CD4-positive, alpha-beta T cell (primary cell): ENCODE measurements around the gene ADGRG1. TPM values are rescaled to one million over a fixed set of nuclear protein-coding genes. Genes with fewer than 3 reads are reported as not detected.

Experiments used
- ATAC-seq: fragments of 200-7000 bp; cut with Tn5 transposase; one replicate; pipeline ENCODE4 v1.10.0; 2022; ENCODE audit warnings: mild to moderate bottlenecking; ENCODE audit not compliant: poor library complexity
- CTCF ChIA-PET: fragments of 350-600 bp; sonication (Branson Sonifier 250); formaldehyde crosslinking; loops from one replicate; lab custom pipeline; 2021; ENCODE audit warnings: antibody characterized with exemption, inconsistent platforms; lab: Charles Lee
- POLR2A ChIA-PET: fragments of 350-600 bp; sonication (Branson Sonifier 250); formaldehyde crosslinking; loops from one replicate; lab custom pipeline; 2021; ENCODE audit warnings: antibody characterized with exemption, inconsistent platforms; lab: Charles Lee
- DNase-seq, 14 experiments: peaks; one replicate each; pipeline ENCODE4 v3.0.0-alpha.2; 2013 to 2020; ENCODE audit warnings: mixed read lengths in 2 of 14
- H3K27ac ChIP-seq, 2 donors: one replicate each; pipeline versions ENCODE4 v1.5.1 to v1.7.0; 2013; ENCODE audit warnings: low read length in 2 of 2, low read depth in 1 of 2, mild to moderate bottlenecking in 1 of 2
- H3K27me3 ChIP-seq, 2 experiments: 1 replicate in 1 of 2; 2 replicates in 1 of 2; pipeline versions ENCODE4 v1.6.1 to v1.7.0; 2013; ENCODE audit warnings: low read length in 2 of 2, control low read depth in 1 of 2, mild to moderate bottlenecking in 1 of 2, moderate library complexity in 1 of 2; ENCODE audit not compliant: insufficient read depth in 2 of 2, control insufficient read depth in 1 of 2
- H3K36me3 ChIP-seq: one replicate; pipeline ENCODE4 v1.6.1; 2013; ENCODE audit warnings: low read length, control low read depth; ENCODE audit not compliant: insufficient read depth
- H3K4me1 ChIP-seq: one replicate; pipeline ENCODE4 v1.6.1; 2013; ENCODE audit warnings: low read length, control low read depth; ENCODE audit not compliant: insufficient read depth
- H3K4me3 ChIP-seq: one replicate; pipeline ENCODE4 v1.5.1; 2013; ENCODE audit warnings: mild to moderate bottlenecking, low read length, moderate library complexity
- H3K9me3 ChIP-seq, 2 experiments: 1 replicate in 1 of 2; 2 replicates in 1 of 2; pipeline versions ENCODE4 v1.6.1 to v1.7.0; 2013; ENCODE audit warnings: low read length in 2 of 2, mild to moderate bottlenecking in 2 of 2, control low read depth in 1 of 2, moderate library complexity in 1 of 2; ENCODE audit not compliant: control insufficient read depth in 1 of 2, insufficient read depth in 1 of 2
- H3K27ac Mint-ChIP-seq: one replicate; pipeline ENCODE4 v1.8.0; 2020; ENCODE audit warnings: mixed read lengths
- H3K27me3 Mint-ChIP-seq: one replicate; pipeline ENCODE4 v1.8.0; 2021; ENCODE audit warnings: mixed read lengths
- H3K36me3 Mint-ChIP-seq: one replicate; pipeline ENCODE4 v1.8.0; 2021; ENCODE audit warnings: low read depth, mixed read lengths
- H3K4me1 Mint-ChIP-seq: one replicate; pipeline ENCODE4 v1.8.0; 2021; ENCODE audit warnings: low read depth, mixed read lengths
- H3K4me3 Mint-ChIP-seq: one replicate; pipeline ENCODE4 v1.8.0; 2020; ENCODE audit warnings: mild to moderate bottlenecking, mixed read lengths
- H3K9me3 Mint-ChIP-seq: one replicate; pipeline ENCODE4 v1.8.0; 2020; ENCODE audit warnings: mixed read lengths
- CTCF ChIP-seq: fragments of 200-600 bp; IDR thresholded peaks from one replicate; pipeline ENCODE4 v1.8.0; 2022; ENCODE audit warnings: antibody characterized with exemption, mild to moderate bottlenecking
- intact Hi-C, 2 experiments: fragments of 100-400 bp; cut with DNase I in 1 of 2; cut with micrococcal nuclease in 1 of 2; formaldehyde crosslinking; loops; one replicate each; pipeline versions ENCODE4 v1.15.1 to v1.9.0; 2023 to 2025; cut with DNase I, micrococcal nuclease
- total RNA-seq, 174 experiments: library from RNA in 2 of 174; stranded (reverse) in 2 of 174; gene quantifications; one replicate each; pipeline ENCODE4 v1.2.3 and lab custom pipeline; 2021 to 2026

ADGRG1 gene
- total RNA-seq, 2 experiments from 2014 or later: 1.8 to 2.3 TPM

- H3K36me3 ChIP-seq: no peaks in the 10 kb centered on the region
- no peaks in the 10 kb centered on the region for H3K27me3 Mint-ChIP-seq
- H3K4me3 ChIP-seq: no peak overlapping the region
- POLR2A ChIA-PET: interaction anchor here (0.7 kb wide), 1 partner anchor 72 kb away, joined by 3 read pairs; no protein-coding TSS in a partner anchor
- TF ChIP-seq CTCF: peak; percentile 100
- peaks cover 27% of the 10 kb centered on the region for H3K4me1 Mint-ChIP-seq
- no peak overlapping the region for H3K27ac Mint-ChIP-seq
- H3K4me1 ChIP-seq: peaks cover 50% of the 10 kb centered on the region
- no peaks in the 10 kb centered on the region for H3K27me3 ChIP-seq
- DNase-seq (peak; percentile 68 to 89 (median 82)), ATAC-seq (peak; percentile 92)
- intact Hi-C loops: loop anchor here (1.0 to 10.0 kb wide), 5 partner anchors 46 to 356 kb away; partner anchors contain the start of genes USB1 (in 1 of the 2) and ZNF319 (in 1 of the 2)
- no peaks in the 10 kb centered on the region for H3K36me3 Mint-ChIP-seq
- no peaks in the 10 kb centered on the region for H3K9me3 ChIP-seq
- CTCF ChIA-PET: interaction anchor here (0.8 to 1.7 kb wide), 4 partner anchors 54 to 72 kb away, joined by 3 to 13 read pairs (median 4); no protein-coding TSS in a partner anchor
- H3K27ac ChIP-seq: no peak overlapping the region
- no peaks in the 10 kb centered on the region for H3K9me3 Mint-ChIP-seq
- H3K4me3 Mint-ChIP-seq: no peak overlapping the region
Observed at GRCh38 chr16:57648581-57649442, 20.4 kb downstream of the ADGRG1 start.

- H3K4me3 Mint-ChIP-seq: no peak overlapping the region
- intact Hi-C loops: loop anchor here (1.0 to 10.0 kb wide), 5 partner anchors 47 to 355 kb away; partner anchors contain the start of genes USB1 (in 1 of the 2) and ZNF319 (in 1 of the 2)
- no peaks in the 10 kb centered on the region for H3K36me3 Mint-ChIP-seq
Observed at GRCh38 chr16:57649443-57649751, 21.0 kb downstream of the ADGRG1 start.

More at GRCh38 chr16:57649443-57649751, 21.0 kb downstream of the ADGRG1 start:
- no peak overlapping the region for H3K4me3 ChIP-seq
- no peak overlapping the region for H3K27ac ChIP-seq
- Mint-ChIP-seq H3K27me3 (no peaks in the 10 kb centered on the region), H3K9me3 (no peaks in the 10 kb centered on the region), H3K4me1 (peaks cover 27% of the 10 kb centered on the region), H3K27ac (no peak overlapping the region)
- peaks cover 44% of the 10 kb centered on the region for H3K4me1 ChIP-seq
- H3K9me3 ChIP-seq: no peaks in the 10 kb centered on the region
- ChIA-PET POLR2A (interaction anchor here (0.7 to 0.8 kb wide), 2 partner anchors 58 to 73 kb away, joined by 3 to 4 read pairs; no protein-coding TSS in a partner anchor), CTCF (interaction anchor here (1.2 to 1.7 kb wide), 3 partner anchors 57 to 73 kb away, joined by 3 to 13 read pairs (median 5); no protein-coding TSS in a partner anchor)
- TF ChIP-seq CTCF: no peak
- no peaks in the 10 kb centered on the region for H3K36me3 ChIP-seq
- ATAC-seq (no peak), DNase-seq (no peak)
- H3K27me3 ChIP-seq: no peaks in the 10 kb centered on the region
